H9 (cell line): ENCODE data around the gene SH3PXD2B. TPM values are rescaled to one million over a fixed set of nuclear protein-coding genes. Genes with fewer than 3 reads are reported as not detected.

ENCODE experiments used
- DNase-seq: peaks from one replicate; pipeline ENCODE4 v3.0.0-alpha.2; 2017
- H2AFZ ChIP-seq: one replicate; pipeline ENCODE4 v1.6.1; 2013; ENCODE audit warnings: mild to moderate bottlenecking, low read length, control low read depth, moderate library complexity
- H2AK5ac ChIP-seq: 2 replicates; pipeline ENCODE4 v1.6.1; 2013; ENCODE audit warnings: low read length, control low read depth, mixed read lengths; ENCODE audit not compliant: insufficient read length
- H2BK120ac ChIP-seq: one replicate; pipeline ENCODE4 v1.6.1; 2013; ENCODE audit warnings: low read depth, mild to moderate bottlenecking, low read length, control low read depth, inconsistent platforms; ENCODE audit not compliant: poor library complexity, severe bottlenecking
- H2BK12ac ChIP-seq: 2 replicates; pipeline ENCODE4 v1.6.1; 2013; ENCODE audit warnings: low read length, control low read depth, mixed read lengths, low read depth; ENCODE audit not compliant: insufficient read length
- H2BK15ac ChIP-seq: 2 replicates; pipeline ENCODE4 v1.6.1; 2013; ENCODE audit warnings: low read depth, low read length, control low read depth
- H2BK20ac ChIP-seq: one replicate; pipeline ENCODE4 v1.6.1; 2013; ENCODE audit warnings: low read depth, mild to moderate bottlenecking, low read length, control low read depth, inconsistent platforms; ENCODE audit not compliant: poor library complexity, severe bottlenecking
- H2BK5ac ChIP-seq: 2 replicates; pipeline ENCODE4 v1.6.1; 2013; ENCODE audit warnings: low read length, control low read depth, mixed read lengths; ENCODE audit not compliant: insufficient read length
- H3K14ac ChIP-seq: 2 replicates; pipeline ENCODE4 v1.6.1; 2013; ENCODE audit warnings: low read length, control low read depth; ENCODE audit not compliant: insufficient read depth
- H3K18ac ChIP-seq: 2 replicates; pipeline ENCODE4 v1.6.1; 2013; ENCODE audit warnings: low read depth, mild to moderate bottlenecking, mixed read lengths, low read length, control low read depth; ENCODE audit not compliant: insufficient read length
- H3K23ac ChIP-seq: 2 replicates; pipeline ENCODE4 v1.6.1; 2013; ENCODE audit warnings: low read length, control low read depth, mixed read lengths, low read depth; ENCODE audit not compliant: insufficient read length
- H3K23me2 ChIP-seq: 2 replicates; pipeline ENCODE4 v1.6.1; 2013; ENCODE audit warnings: low read depth, mild to moderate bottlenecking, mixed read lengths, low read length, control low read depth; ENCODE audit not compliant: insufficient read length, poor library complexity, severe bottlenecking
- H3K27ac ChIP-seq: 2 replicates; pipeline ENCODE4 v1.5.1; 2013; ENCODE audit warnings: low read length, control low read depth, mixed read lengths, low read depth; ENCODE audit not compliant: insufficient read length
- H3K27me3 ChIP-seq: 2 replicates; pipeline ENCODE4 v1.6.1; 2013; ENCODE audit warnings: low read length, control low read depth, inconsistent platforms; ENCODE audit not compliant: insufficient read depth
- H3K4ac ChIP-seq: 2 replicates; pipeline ENCODE4 v1.6.1; 2013; ENCODE audit warnings: low read depth, mild to moderate bottlenecking, control low read depth, inconsistent platforms, low read length, moderate library complexity
- H3K4me1 ChIP-seq: 2 replicates; pipeline ENCODE4 v1.6.1; 2013; ENCODE audit warnings: low read length, control low read depth, inconsistent platforms; ENCODE audit not compliant: insufficient read depth
- H3K4me2 ChIP-seq: 2 replicates; pipeline ENCODE4 v1.6.1; 2013; ENCODE audit warnings: low read length, control low read depth, mixed read lengths; ENCODE audit not compliant: insufficient read length, insufficient read depth
- H3K56ac ChIP-seq: 2 replicates; pipeline ENCODE4 v1.6.1; 2013; ENCODE audit warnings: low read depth, mild to moderate bottlenecking, mixed read lengths, low read length, control low read depth; ENCODE audit not compliant: insufficient read length
- H3K79me1 ChIP-seq: 2 replicates; pipeline ENCODE4 v1.6.1; 2013; ENCODE audit warnings: low read depth, mild to moderate bottlenecking, moderate library complexity, low read length, control low read depth, inconsistent platforms; ENCODE audit not compliant: insufficient read depth, poor library complexity, severe bottlenecking
- H3K79me2 ChIP-seq: 2 replicates; pipeline ENCODE4 v1.6.1; 2013; ENCODE audit warnings: low read length, control low read depth, inconsistent platforms; ENCODE audit not compliant: insufficient read depth
- H3K9ac ChIP-seq: 2 replicates; pipeline ENCODE4 v1.6.1; 2013; ENCODE audit warnings: low read length, control low read depth, mixed read lengths; ENCODE audit not compliant: insufficient read length; ENCODE audit errors: extremely low read depth
- H3K9me3 ChIP-seq: one replicate; pipeline ENCODE4 v1.6.1; 2013; ENCODE audit warnings: low read depth, low read length, inconsistent platforms; ENCODE audit not compliant: control insufficient read depth
- H3T11ph ChIP-seq: one replicate; pipeline ENCODE4 v1.6.1; 2013; ENCODE audit warnings: mild to moderate bottlenecking, low read length, control low read depth, inconsistent platforms
- H4K20me1 ChIP-seq: one replicate; pipeline ENCODE4 v1.6.1; 2013; ENCODE audit not compliant: control insufficient read depth, insufficient read length, insufficient read depth
- H4K5ac ChIP-seq: 2 replicates; pipeline ENCODE4 v1.6.1; 2013; ENCODE audit warnings: low read depth, mild to moderate bottlenecking, mixed read lengths, low read length, control low read depth; ENCODE audit not compliant: insufficient read length
- H4K8ac ChIP-seq: replicated peaks from 2 replicates; pipeline ENCODE4 v1.6.1; 2013; ENCODE audit warnings: low read length, control low read depth, mixed read lengths, low read depth; ENCODE audit not compliant: insufficient read length
- H4K91ac ChIP-seq: 2 replicates; pipeline ENCODE4 v1.6.1; 2013; ENCODE audit warnings: low read depth, mild to moderate bottlenecking, moderate library complexity, mixed read lengths, low read length, control low read depth; ENCODE audit not compliant: insufficient read length
- H3K27ac Mint-ChIP-seq, 3 experiments: 2 replicates in 2 of 3; 3 replicates in 1 of 3; pipeline ENCODE4 v1.8.0; 2020 to 2021; ENCODE audit warnings: mixed read lengths in 3 of 3, mild to moderate bottlenecking in 1 of 3, moderate library complexity in 1 of 3
- H3K27me3 Mint-ChIP-seq: 2 replicates; pipeline ENCODE4 v1.8.0; 2021; ENCODE audit warnings: low read depth, mild to moderate bottlenecking, moderate library complexity, mixed read lengths
- H3K36me3 Mint-ChIP-seq, 3 experiments: 2 replicates in 2 of 3; 3 replicates in 1 of 3; pipeline ENCODE4 v1.8.0; 2020 to 2021; ENCODE audit warnings: low read depth in 3 of 3, mixed read lengths in 3 of 3; ENCODE audit not compliant: insufficient read depth in 1 of 3
- H3K4me1 Mint-ChIP-seq, 2 experiments: 2 replicates each; pipeline ENCODE4 v1.8.0; 2020; ENCODE audit warnings: mixed read lengths in 2 of 2
- H3K4me3 Mint-ChIP-seq, 2 experiments: 2 replicates in 1 of 2; 3 replicates in 1 of 2; pipeline ENCODE4 v1.8.0; 2020 to 2021; ENCODE audit warnings: mild to moderate bottlenecking in 2 of 2, mixed read lengths in 2 of 2, moderate library complexity in 1 of 2
- H3K9me3 Mint-ChIP-seq, 2 experiments: 2 replicates in 1 of 2; 3 replicates in 1 of 2; pipeline ENCODE4 v1.8.0; 2020; ENCODE audit warnings: mild to moderate bottlenecking in 2 of 2, mixed read lengths in 2 of 2, moderate library complexity in 1 of 2
- WGBS: extraction: QIAGEN DNeasy Blood & Tissue Kit; methylation state at CpG from one replicate; pipeline ENCODE4 v1.1.7; 2013; ENCODE audit warnings: missing lambda C conversion rate, low lambda C conversion rate, mixed read lengths; ENCODE audit not compliant: insufficient read length; ENCODE audit errors: extremely low coverage; 5-methylcytosine and 5-hydroxymethylcytosine counted together
- total RNA-seq: library from RNA; stranded (reverse); gene quantifications from 2 replicates; pipeline ENCODE4 v1.2.1, GENCODE V29; 2021
- TF ChIP-seq, protein P1 (sequence below): fragments of 200-600 bp; sonication (generic); conservative IDR thresholded peaks from 3 replicates; pipeline ENCODE4 v1.8.0; 2021; ENCODE audit warnings: antibody characterized with exemption, mild to moderate bottlenecking

Gene SH3PXD2B
- total RNA-seq, 1 experiment from 2014 or later, result 49.0 TPM

DNA sequence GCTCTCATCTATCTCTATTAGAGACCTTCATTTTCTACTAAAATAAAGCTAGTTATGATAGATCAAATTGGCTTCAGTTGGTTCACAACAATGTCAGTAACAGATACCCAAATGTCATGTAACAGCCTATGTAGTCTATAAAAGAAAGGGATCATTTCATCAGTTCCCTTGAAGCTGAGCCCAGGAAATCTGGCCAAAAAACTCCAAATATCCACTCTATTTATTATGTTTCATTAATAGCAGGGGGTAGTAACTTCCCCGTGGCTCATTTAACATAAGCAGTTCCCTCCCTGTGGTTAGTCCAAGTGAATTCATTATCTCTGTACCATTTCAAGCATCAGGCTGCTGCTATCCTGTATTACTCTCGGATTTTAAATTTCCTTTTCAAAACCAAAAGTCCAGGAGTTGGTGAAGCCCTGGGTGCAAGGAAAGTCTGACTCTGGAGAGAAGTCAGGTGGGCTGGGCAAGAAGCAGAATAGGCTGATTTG is 66.0 kb downstream of the SH3PXD2B start:
- Histone ChIP-seq H2BK5ac (no peak overlapping the region), H3K9ac (no peak overlapping the region), H2BK120ac (no peak overlapping the region), H3K56ac (no peak overlapping the region), H2BK20ac (no peak overlapping the region), H4K5ac (no peak overlapping the region), H4K91ac (no peak overlapping the region), H2BK15ac (no peak overlapping the region), H3K23me2 (no peaks in the 10 kb centered on the region), H4K8ac (no peak overlapping the region), H2AFZ (no peak overlapping the region), H3K23ac (no peak overlapping the region), H3K79me2 (no peaks in the 10 kb centered on the region), H3K4me2 (no peak overlapping the region), H3T11ph (no peak overlapping the region), H2AK5ac (no peak overlapping the region), H4K20me1 (no peaks in the 10 kb centered on the region), H3K4me1 (no peaks in the 10 kb centered on the region), H3K79me1 (no peaks in the 10 kb centered on the region), H3K27ac (no peak overlapping the region), H2BK12ac (no peak overlapping the region), H3K9me3 (no peaks in the 10 kb centered on the region), H3K14ac (no peak overlapping the region), H3K27me3 (no peaks in the 10 kb centered on the region), H3K4ac (no peak overlapping the region), H3K18ac (no peak overlapping the region)
- DNase-seq, result no peak
- no peaks in the 10 kb centered on the region for H3K4me1 Mint-ChIP-seq
- WGBS, result no CpG with 5 or more reads among the region's 2 CpGs
- no peak overlapping the region for H3K4me3 Mint-ChIP-seq
- peak overlapping the region in 1 of 3 experiments; percentile 38; a peak in 1 of 7 replicates for H3K27ac Mint-ChIP-seq
- H3K27me3 Mint-ChIP-seq, result no peaks in the 10 kb centered on the region
- peaks cover 21 to 61% (median 58%) of the 10 kb centered on the region in 3 experiments for H3K36me3 Mint-ChIP-seq
- TF ChIP-seq, protein P1, sequence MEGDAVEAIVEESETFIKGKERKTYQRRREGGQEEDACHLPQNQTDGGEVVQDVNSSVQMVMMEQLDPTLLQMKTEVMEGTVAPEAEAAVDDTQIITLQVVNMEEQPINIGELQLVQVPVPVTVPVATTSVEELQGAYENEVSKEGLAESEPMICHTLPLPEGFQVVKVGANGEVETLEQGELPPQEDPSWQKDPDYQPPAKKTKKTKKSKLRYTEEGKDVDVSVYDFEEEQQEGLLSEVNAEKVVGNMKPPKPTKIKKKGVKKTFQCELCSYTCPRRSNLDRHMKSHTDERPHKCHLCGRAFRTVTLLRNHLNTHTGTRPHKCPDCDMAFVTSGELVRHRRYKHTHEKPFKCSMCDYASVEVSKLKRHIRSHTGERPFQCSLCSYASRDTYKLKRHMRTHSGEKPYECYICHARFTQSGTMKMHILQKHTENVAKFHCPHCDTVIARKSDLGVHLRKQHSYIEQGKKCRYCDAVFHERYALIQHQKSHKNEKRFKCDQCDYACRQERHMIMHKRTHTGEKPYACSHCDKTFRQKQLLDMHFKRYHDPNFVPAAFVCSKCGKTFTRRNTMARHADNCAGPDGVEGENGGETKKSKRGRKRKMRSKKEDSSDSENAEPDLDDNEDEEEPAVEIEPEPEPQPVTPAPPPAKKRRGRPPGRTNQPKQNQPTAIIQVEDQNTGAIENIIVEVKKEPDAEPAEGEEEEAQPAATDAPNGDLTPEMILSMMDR, result no peak
- H3K9me3 Mint-ChIP-seq, result no peaks in the 10 kb centered on the region
